ENCODE measurements around the gene VAT1L.

DNA sequence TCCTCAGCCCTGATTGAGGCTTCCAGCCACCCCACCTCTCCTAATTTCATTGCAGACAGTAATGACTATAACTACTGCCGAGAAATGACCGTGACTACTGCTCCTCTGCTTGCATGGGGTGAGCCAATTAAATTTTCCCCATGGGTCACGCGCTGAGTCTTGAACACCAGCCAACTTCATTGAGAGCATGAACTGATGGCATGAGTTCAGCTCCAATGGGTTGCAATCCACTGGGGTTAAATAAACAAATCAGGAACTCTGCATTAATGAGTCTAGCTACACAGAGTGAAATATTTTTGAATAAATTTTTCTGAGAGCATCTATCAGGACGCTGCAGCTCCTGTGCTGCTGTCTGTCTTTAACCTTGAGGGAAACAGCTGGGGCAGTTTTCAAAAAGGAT is 172.4 kb downstream of the VAT1L start:
- TF ChIP-seq, protein P1, sequence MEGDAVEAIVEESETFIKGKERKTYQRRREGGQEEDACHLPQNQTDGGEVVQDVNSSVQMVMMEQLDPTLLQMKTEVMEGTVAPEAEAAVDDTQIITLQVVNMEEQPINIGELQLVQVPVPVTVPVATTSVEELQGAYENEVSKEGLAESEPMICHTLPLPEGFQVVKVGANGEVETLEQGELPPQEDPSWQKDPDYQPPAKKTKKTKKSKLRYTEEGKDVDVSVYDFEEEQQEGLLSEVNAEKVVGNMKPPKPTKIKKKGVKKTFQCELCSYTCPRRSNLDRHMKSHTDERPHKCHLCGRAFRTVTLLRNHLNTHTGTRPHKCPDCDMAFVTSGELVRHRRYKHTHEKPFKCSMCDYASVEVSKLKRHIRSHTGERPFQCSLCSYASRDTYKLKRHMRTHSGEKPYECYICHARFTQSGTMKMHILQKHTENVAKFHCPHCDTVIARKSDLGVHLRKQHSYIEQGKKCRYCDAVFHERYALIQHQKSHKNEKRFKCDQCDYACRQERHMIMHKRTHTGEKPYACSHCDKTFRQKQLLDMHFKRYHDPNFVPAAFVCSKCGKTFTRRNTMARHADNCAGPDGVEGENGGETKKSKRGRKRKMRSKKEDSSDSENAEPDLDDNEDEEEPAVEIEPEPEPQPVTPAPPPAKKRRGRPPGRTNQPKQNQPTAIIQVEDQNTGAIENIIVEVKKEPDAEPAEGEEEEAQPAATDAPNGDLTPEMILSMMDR (IDR thresholded peaks at IDR 0.05): no peak
- no peak for TF ChIP-seq EZH2 (IDR thresholded peaks at IDR 0.05; ENCODE audit: borderline replicate concordance, insufficient read depth, low read depth, low read length, poor library complexity, severe bottlenecking)

All from B cell (primary cell).